ENCODE data around the gene CAPN1.

DNA sequence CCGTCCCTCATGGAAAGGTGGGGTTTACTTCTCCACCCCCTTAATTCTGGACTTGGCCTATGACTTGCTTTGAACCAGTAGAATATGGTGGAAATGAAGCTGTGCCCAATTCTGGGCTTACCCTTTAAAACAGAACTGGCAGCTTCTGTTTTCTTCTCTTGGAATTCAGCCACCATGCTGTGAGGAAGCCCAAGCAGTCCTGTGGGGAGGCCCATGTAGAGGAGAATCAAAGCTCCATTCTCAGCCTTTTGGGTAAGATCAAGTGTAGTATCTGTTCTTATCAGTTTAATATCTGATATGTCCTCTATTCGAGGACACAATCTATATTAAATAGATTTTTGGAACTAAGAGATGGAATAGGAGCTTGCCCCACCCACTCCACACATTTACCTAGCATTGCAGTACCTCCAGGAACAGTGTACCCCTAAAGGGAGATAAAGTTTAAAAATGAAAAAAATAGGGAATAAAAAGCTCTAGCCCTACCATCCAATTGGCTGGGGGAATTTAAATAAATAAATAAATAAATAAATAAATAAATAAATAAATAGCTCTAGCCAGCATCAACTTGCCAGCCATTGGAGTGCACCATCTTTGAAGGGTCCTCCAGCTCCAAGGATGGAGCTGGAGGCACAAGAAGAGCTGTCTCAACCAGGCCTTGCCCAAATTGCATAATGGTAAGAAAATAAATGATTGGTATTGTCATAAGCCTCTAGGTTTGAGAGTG is 34.2 kb upstream of the CAPN1 start:
- TF ChIP-seq, protein P1, sequence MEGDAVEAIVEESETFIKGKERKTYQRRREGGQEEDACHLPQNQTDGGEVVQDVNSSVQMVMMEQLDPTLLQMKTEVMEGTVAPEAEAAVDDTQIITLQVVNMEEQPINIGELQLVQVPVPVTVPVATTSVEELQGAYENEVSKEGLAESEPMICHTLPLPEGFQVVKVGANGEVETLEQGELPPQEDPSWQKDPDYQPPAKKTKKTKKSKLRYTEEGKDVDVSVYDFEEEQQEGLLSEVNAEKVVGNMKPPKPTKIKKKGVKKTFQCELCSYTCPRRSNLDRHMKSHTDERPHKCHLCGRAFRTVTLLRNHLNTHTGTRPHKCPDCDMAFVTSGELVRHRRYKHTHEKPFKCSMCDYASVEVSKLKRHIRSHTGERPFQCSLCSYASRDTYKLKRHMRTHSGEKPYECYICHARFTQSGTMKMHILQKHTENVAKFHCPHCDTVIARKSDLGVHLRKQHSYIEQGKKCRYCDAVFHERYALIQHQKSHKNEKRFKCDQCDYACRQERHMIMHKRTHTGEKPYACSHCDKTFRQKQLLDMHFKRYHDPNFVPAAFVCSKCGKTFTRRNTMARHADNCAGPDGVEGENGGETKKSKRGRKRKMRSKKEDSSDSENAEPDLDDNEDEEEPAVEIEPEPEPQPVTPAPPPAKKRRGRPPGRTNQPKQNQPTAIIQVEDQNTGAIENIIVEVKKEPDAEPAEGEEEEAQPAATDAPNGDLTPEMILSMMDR (IDR thresholded peaks at IDR 0.05), result no peak
- TF ChIP-seq POLR2A (IDR thresholded peaks at IDR 0.05), result no peak

All from adrenal gland (tissue), 5 donors.